ENCODE data around the gene PEX11B. TPM values are rescaled to one million over a fixed set of nuclear protein-coding genes. Genes with fewer than 3 reads are reported as not detected.
"Not testable (repeated sequence)": the region's sequence is repeated elsewhere in the genome, so short reads cannot be mapped to it uniquely, and the experiment has no call there.

Gene PEX11B
- total RNA-seq, 1 donor from 2014 or later = 32.2 TPM

DNA sequence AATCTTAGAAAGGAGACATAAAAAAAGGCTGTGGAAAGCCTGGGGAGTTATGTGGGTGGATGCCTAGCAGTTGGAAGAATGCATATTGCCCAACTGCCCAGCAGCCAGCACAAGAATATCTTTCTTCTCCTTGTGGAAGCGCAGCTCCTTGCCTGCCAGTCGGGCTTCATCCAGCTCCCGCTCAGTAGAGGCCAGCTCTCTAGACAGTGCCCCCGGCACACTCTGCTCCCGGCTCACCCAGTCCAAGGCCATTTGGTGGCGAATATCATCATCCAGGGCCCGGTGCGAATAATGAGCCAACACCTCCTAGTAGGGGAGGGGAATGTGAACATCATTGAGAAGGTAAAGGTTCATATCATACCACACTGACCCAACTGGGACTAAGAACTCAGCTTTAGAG lies 17.7 kb upstream of the PEX11B start:
- DNase-seq (ENCODE audit: extremely low spot score, unreplicated experiment) = no peak
- Mint-ChIP-seq H3K4me1 (ENCODE audit: unreplicated experiment) (no peaks in the 10 kb centered on the region), H3K4me3 (no peak overlapping the region), H3K27ac (no peak overlapping the region), H3K27me3 (no peaks in the 10 kb centered on the region), H3K9me3 (no peaks in the 10 kb centered on the region), H3K36me3 (peaks cover 3% of the 10 kb centered on the region)
- TF ChIP-seq, protein P1, sequence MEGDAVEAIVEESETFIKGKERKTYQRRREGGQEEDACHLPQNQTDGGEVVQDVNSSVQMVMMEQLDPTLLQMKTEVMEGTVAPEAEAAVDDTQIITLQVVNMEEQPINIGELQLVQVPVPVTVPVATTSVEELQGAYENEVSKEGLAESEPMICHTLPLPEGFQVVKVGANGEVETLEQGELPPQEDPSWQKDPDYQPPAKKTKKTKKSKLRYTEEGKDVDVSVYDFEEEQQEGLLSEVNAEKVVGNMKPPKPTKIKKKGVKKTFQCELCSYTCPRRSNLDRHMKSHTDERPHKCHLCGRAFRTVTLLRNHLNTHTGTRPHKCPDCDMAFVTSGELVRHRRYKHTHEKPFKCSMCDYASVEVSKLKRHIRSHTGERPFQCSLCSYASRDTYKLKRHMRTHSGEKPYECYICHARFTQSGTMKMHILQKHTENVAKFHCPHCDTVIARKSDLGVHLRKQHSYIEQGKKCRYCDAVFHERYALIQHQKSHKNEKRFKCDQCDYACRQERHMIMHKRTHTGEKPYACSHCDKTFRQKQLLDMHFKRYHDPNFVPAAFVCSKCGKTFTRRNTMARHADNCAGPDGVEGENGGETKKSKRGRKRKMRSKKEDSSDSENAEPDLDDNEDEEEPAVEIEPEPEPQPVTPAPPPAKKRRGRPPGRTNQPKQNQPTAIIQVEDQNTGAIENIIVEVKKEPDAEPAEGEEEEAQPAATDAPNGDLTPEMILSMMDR (conservative IDR thresholded peaks at IDR 0.05) = no peak

DNA sequence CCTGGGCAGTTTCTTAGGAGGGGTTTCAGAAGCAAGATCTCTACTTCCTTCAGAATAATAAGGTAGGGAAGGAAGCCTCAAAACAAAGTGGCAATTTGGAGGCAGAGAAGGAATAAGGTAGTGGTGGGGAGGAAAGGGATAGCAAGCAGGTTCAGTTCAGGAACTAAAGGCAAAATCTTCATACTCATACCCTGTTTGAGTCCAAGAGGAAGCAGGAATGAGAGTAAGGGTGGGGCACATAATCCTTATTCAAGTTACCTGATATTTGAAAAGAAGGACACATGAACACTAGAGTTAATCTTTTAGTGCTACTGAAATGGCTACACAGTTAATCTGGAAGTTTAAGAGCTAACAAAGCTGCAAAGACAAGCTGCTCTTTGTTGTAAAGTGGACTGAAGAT lies 17.2 kb upstream of the PEX11B start:
- Mint-ChIP-seq H3K27ac (no peak overlapping the region), H3K4me3 (no peak overlapping the region), H3K4me1 (ENCODE audit: unreplicated experiment) (no peaks in the 10 kb centered on the region), H3K9me3 (no peaks in the 10 kb centered on the region), H3K36me3 (peaks cover 3% of the 10 kb centered on the region), H3K27me3 (no peaks in the 10 kb centered on the region)
- no peak for DNase-seq (ENCODE audit: extremely low spot score, unreplicated experiment)
- TF ChIP-seq, protein P1 (conservative IDR thresholded peaks at IDR 0.05) = no peak

DNA sequence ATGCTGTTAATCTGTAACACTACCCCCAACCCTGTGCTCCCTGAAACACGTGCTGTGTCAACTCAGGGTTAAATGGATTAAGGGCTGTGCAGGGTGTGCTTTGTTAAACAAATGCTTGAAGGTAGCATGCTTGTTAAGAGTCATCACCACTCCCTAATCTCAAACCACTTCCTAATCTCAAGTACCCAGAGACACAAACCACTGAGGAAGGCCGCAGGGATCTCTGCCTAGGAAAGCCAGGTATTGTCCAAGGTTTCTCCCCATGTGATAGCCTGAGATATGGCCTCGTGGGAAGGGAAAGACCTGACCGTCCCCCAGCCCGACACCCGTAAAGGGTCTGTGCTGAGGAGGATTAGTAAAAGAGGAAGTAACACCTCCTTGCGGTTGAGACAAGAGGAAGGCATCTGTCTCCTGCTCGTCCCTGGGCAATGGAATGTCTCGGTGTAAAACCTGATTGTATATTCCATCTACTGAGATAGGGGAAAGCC lies 14.0 kb upstream of the PEX11B start:
- not testable (repeated sequence) for H3K4me1 Mint-ChIP-seq (ENCODE audit: unreplicated experiment); H3K4me3 Mint-ChIP-seq; DNase-seq (ENCODE audit: extremely low spot score, unreplicated experiment); H3K9me3 Mint-ChIP-seq; H3K36me3 Mint-ChIP-seq; H3K27ac Mint-ChIP-seq; H3K27me3 Mint-ChIP-seq

DNA sequence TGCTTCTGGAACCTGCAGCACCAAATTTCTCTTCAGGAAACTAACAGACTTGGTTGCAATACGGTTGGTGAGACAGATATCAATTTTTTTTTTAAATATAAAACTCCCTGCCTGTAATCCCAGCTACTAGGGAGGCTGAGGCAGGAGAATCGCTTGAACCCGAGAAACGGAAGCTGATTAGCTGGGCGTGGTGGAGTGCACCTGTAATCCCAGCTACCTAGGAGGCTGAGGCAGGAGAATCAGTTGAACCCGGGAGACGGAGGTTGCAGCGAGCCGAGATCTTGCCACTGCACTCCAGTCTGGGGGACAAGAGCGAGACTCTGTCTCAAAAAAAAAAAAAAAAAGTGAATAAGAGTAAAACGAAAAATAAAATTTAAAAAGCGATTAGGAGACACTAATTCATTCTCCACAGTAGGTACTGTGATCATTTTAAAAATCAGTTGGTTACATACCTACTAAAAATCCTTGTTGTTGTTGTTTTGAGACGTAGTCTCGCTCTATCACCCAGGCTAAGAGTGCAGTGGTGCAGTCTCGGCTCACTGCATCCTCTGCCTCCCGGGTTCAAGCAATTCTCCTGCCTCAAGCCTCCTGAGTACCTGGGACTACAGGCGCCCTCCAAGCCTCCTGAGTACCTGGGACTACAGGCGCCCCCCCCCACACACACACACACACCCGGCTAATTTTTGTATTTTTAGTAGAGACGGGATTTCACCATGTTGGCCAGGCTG lies 9.6 kb upstream of the PEX11B start:
- Mint-ChIP-seq H3K4me1 (ENCODE audit: unreplicated experiment) (peaks cover 13% of the 10 kb centered on the region), H3K4me3 (peak overlapping the region; percentile 86), H3K27me3 (no peaks in the 10 kb centered on the region), H3K27ac (peak overlapping the region; percentile 73), H3K36me3 (peaks cover 6% of the 10 kb centered on the region), H3K9me3 (no peaks in the 10 kb centered on the region)
- TF ChIP-seq, protein P1 (conservative IDR thresholded peaks at IDR 0.05) = no peak
- DNase-seq (ENCODE audit: extremely low spot score, unreplicated experiment) = no peak

DNA sequence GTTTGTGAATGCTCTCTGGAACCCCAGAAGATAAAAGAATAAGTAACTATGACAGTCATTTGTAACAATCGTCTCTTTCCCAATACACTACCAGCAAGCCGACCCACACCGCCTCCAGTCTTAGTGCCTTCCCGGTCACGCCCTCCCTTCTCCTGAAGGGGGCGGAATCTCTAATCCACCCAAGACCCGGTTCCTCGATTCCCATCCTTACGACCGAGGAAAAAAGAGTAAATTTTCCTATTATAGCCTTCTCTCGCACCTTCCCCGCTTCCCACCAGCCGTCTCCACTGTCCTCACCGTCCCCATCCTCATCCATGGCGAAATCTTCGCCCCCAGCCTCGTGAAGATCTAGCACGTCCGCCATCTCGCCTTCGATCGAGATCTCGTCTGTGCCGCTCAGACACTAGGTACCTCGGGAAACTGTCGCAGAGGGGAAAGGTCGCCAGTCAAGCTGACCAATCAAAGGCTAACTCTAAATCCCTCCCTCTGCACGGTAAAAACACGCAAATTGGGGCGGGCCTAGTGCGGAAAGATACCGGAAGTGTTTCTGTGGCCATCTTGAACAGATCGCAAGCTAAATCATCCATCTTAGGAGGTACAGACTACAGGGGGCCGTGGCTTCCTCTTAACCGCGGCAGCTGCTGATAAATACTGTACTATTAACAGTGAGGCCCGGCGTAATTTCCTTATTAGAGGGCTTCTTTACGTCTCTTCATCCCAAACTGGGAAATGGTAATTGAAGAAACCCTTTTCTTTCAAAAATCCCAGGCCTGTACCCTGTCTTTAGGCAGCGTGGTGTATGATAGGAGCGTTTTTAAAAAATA lies 8.8 kb upstream of the PEX11B start, which contains the start of gene RBM8A:
Gene RBM8A (minus strand): TSS at position 422 of the 824 bp plus-strand sequence. CDS start 58 bp downstream, at position 364.
- TF ChIP-seq, protein P1 (conservative IDR thresholded peaks at IDR 0.05) = peak; percentile 78
- peaks cover 13% of the 10 kb centered on the region for H3K4me1 Mint-ChIP-seq (ENCODE audit: unreplicated experiment)
- H3K27me3 Mint-ChIP-seq = no peaks in the 10 kb centered on the region
- peaks cover 6% of the 10 kb centered on the region for H3K36me3 Mint-ChIP-seq
- H3K4me3 Mint-ChIP-seq = no peak within 1 kb of the TSS
- H3K9me3 Mint-ChIP-seq = no peaks in the 10 kb centered on the region
- peak; percentile 87 for DNase-seq (ENCODE audit: extremely low spot score, unreplicated experiment)
- H3K27ac Mint-ChIP-seq = no peak within 1 kb of the TSS

DNA sequence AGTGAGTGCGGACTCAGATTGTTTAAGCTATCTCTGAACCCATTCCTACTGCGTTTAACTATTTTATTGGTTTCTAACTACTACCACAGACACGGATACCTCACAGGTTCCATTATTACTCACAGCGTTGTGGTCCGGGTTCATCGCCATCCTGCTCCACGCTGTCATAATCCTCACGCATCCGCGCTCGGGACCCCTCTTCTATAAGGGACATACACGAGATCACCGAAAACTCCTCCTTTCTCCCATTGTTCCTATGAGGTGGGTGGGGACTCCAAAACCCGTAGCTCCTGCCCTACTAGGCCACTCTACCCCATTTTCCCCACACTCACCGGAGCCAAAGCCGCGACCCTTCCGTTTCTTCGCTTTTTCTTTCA lies 8.2 kb upstream of the PEX11B start:
- TF ChIP-seq, protein P1 (conservative IDR thresholded peaks at IDR 0.05) = no peak
- Mint-ChIP-seq H3K36me3 (peaks cover 6% of the 10 kb centered on the region), H3K4me3 (no peak overlapping the region), H3K9me3 (no peaks in the 10 kb centered on the region), H3K4me1 (ENCODE audit: unreplicated experiment) (peaks cover 13% of the 10 kb centered on the region), H3K27ac (no peak overlapping the region), H3K27me3 (no peaks in the 10 kb centered on the region)
- no peak for DNase-seq (ENCODE audit: extremely low spot score, unreplicated experiment)
